NCI-H128 (cell line): ENCODE results near the gene FUS.
"Not testable (repeated sequence)": the region's sequence is repeated elsewhere in the genome, so short reads cannot be mapped to it uniquely, and the experiment has no call there.

ENCODE experiments used
- DNase-seq: peaks from one replicate; lab custom pipeline; 2025; ENCODE audit not compliant: unreplicated experiment; lab: John Stamatoyannopoulos, UW

FUS gene

GRCh38 chr16:31186176-31186575 is 6.2 kb downstream of the FUS start:
- DNase-seq = no peak

DNA sequence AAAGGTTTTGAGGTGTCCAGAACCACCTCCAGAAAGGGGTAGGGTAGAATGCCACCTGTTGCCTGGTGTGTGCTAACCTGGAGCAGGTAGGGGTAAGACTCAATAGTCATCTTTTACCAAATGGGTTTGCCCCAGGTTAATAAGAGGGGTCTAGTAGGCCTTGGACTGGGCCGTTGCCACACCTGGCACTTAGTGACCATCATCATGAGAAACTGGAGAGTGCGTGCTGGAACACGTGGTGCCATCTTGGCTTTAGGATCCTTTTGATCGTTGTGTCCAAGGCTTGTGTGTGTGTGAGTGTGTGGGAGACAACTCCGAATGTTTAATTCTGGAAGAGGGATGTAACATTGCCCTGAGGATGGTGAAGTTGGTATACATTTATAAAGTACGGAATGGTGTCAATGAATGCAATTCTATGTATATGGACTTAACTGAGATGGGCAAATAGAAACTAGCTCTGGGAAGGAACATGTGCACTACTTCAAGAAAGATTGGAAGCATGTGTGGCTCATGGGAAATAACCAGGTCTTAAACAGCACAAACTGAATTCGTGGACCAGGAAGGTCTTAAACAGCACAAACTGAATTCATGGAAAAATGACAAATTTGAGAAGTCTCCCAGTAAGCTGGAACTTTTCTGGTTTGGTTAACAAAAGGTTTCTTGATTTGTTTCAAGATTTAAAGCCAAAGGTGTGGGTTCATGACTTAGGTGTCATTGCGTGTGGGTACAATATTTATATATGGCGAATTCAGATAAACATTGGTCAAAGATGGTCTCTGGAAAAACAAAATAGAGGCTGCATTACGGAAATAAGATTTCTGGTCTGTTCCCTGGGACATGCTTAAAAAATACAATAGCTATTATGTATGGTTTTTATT is 7.2 kb downstream of the FUS start:
- no peak for DNase-seq

DNA sequence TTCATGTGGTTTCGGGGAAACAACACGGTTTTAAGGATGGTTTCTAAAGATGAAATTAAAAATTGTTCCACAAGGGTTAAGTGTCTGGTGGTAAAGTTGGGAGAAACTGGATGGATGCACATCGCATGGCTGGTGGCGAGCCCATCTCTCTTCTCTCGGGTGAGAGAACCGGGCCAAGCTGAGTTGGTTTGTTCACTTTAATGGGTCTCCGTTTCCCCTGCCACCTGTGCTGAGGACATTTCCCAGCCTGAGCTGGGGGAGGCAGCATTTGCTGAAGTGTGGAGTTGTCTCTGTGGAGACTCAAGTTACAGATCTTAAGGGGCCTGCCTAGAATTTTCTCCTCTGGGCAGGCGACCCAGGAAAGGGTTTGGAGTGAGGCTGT is 7.9 kb downstream of the FUS start:
- DNase-seq = no peak

DNA sequence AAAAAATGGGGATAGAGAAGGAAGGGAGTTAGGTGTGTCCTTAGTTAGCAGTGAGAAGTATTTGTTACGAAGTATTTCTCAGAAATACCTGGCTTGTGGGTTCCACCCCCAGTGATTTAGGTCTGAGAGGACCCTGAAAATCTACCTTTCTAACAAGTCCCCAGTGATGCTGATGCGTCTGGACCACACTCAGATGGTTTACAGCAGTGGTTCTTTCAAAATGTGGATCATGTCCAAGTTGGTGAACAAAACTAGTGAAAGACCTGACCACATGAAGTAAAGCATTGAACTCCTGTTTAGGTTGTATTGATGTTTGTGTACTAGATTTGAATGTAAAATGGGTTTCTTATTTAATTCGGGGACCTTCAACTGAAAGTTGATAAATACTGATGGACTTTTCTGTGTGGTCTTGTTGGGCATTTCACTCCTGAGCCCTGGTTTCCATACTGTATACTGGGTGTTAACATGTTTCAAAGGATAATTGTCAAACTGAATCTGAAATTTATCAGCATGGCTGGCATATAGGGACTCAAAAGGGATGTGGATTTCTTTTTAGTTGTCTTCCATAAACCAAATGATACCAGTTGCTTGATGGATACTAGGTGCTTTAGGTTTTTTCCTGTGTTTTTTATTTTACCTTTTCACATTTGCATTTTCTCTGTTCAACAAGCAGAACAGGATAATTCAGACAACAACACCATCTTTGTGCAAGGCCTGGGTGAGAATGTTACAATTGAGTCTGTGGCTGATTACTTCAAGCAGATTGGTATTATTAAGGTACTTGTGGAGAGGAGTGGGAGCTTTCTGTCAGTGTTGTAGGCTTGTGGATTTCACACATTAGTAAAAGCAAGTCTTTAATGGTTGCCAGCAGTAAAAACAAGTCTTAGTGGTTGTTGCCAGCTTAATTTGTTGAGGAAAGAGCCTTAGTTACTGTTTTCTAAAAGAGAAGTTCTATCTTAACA is 8.8 kb downstream of the FUS start:
- no peak for DNase-seq

- no peak for DNase-seq
Observed at GRCh38 chr16:31189412-31189778, 9.5 kb downstream of the FUS start.

DNA sequence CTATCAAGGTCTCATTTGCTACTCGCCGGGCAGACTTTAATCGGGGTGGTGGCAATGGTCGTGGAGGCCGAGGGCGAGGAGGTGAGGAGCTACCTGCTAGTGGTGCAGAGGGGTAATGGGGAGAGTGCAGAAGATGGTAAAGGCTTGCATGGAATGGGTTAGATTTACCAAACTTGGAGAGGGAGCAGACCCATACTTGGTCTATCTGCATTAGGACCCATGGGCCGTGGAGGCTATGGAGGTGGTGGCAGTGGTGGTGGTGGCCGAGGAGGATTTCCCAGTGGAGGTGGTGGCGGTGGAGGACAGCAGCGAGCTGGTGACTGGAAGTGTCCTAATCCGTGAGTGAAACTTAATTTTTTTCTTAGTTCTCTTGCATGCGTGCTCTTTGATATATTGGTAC is 10.1 kb downstream of the FUS start:
- no peak for DNase-seq

- no peak for DNase-seq
Observed at GRCh38 chr16:31190818-31191444, 11.0 kb downstream of the FUS start.

GRCh38 chr16:31191697-31192428 is 11.9 kb downstream of the FUS start:
- no peak for DNase-seq

- no peak for DNase-seq
Observed at GRCh38 chr16:31192856-31193642, 13.1 kb downstream of the FUS start.

DNA sequence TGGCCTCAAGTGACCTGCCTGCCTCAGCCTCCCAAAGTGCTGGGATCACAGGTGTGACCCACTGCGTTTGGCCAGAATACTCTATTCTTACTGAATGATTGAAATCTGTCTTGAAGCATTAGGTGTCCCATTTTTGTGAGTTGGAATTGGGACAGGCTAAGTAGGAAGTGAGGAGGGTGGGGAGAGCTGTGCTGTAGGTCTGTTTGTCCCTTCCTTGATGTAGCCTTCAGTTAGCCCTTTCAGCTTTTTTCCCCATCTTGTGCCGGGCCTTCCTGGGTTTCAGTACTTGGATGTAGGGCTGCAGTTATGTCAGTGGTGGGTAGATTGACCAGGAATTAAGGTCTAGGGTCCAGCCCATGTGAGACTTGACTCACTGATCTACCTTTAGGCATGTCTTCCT is 13.9 kb downstream of the FUS start:
- DNase-seq = no peak

DNA sequence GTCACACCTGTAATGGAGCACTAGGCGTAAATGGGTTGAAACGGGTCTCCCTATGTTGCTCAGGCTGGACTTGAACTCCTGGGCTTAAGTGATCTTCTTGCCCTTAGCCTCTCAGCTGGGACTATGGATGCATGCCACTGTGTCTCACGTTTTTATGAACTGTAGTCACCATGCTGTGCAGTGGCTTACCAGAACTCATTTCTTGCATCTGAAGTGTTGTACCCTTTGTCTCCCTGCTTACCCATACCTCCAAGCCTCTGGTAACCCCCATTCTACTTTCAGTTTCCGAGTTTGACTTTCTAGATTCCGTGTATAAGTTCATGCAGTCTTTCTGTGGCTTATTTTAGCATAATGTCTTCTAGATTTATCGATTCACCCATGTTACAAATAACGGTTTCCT is 15.0 kb downstream of the FUS start:
- DNase-seq = no peak

- DNase-seq = not testable (repeated sequence)
Observed at GRCh38 chr16:31195861-31196260, 15.9 kb downstream of the FUS start.

- DNase-seq = no peak
Observed at GRCh38 chr16:31196324-31197088, 16.6 kb downstream of the FUS start.

DNA sequence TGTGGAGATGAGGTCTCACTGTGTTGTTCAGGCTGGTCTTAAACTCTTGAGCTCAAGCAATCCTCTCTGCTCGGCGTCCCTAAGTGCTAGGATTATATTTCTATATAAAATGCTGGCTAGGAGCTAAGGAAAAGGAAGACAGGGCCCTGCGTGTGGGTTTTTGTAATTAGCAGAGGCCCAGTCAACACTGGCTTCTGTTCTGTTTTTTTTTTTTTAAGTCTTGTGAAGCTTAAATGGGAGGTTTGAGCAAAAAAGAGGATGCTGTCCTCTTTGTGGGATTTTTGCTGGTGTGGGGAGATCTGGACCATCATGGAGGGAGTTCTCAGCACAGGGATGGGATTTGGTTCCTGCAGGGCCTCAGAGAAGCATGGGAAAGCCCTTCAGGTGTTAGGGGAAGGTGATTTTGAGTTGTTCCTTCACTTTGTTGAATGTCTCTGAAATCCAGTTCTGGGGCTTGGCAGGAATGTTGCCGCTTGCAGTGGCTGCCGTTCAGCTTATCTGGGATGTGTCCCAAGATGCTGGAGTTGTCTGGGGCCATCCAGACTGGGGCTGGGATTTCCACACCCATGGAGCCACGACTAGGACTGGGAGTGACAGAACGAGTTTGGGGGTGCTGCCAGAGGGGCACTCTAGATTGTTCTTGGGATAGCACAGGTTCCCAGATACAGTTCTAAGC is 18.4 kb downstream of the FUS start:
- DNase-seq = no peak

DNA sequence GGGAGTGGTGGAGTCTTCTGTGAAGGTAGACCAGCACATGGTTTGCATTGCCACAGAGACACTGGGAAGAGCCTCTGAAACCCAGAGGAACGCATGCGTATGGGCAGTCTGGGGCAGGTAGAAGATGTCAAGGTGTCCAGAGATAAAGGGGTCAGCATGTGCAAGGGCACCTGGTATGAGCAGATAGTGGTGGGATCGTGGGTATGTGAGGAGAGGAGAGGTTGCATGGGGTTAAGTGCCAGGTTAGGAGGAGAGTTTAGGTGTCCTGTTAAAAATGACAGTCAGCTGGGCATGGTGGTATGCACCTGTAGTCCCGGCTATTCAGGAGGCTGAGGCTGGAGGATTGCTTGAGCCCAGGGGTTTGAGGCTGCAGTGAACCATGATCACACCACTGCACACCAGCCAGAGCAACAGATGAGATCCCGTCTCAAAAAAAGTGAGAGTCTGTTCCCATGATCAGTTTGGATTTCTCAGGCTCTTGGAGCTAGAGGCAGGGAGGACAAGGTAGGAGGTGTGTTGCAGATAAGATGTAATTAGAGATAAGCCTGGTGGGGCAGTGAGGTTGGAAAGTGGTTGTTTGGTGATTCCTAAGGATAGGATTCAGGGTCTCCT is 19.6 kb downstream of the FUS start:
- no peak for DNase-seq

GRCh38 chr16:31200111-31200510 is 20.2 kb downstream of the FUS start:
- not testable (repeated sequence) for DNase-seq

GRCh38 chr16:31200821-31201568 is 21.1 kb downstream of the FUS start:
- no peak for DNase-seq
